ENCODE measurements around the gene NLRP12.
"Not testable (repeated sequence)": the region's sequence is repeated elsewhere in the genome, so short reads cannot be mapped to it uniquely, and the experiment has no call there.

NLRP12 gene

DNA sequence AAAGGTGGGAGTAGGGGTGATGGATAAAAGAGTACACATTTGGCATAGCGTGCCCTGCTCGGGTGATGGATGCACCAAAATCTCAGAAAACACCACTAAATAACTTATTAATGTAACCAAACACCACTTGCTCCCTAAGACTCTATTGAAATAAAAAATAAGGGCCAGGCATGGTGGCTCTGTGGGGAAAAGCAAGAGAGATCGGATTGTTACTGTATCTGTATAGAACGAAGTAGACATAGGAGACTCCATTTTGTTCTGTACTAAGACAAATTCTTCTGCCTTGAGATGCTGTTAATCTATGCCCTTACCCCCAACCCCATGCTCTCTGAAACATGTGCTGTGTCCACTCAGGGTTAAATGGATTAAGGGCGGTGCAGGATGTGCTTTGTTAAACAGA, 14.3 kb upstream of the NLRP12 start:
- DNase-seq (ENCODE audit: low read depth): not testable (repeated sequence)

- not testable (repeated sequence) for DNase-seq (ENCODE audit: low read depth)
Measured at GRCh38 chr19:53832861-53833260, 8.7 kb upstream of the NLRP12 start.

DNA sequence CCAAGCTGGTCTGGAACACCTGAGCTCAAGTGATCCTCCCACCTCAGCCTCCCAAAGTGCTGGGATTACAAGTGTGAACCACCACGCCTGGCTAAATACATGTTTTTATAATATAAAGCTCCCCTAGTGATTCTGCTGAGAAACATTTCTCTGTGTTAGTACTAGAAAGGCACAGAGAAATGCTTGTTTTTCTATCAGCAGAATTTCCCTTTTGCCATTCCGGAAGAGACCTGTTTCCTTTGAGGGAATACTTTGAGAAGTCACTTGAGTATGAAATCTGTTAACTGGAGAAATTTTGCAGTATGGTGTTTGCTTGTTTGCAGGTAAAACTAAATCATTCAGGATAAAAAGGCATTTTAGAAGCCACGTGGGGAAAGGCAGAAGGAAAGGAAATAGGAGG, 4.4 kb upstream of the NLRP12 start:
- no peak for DNase-seq (ENCODE audit: low read depth)

DNA sequence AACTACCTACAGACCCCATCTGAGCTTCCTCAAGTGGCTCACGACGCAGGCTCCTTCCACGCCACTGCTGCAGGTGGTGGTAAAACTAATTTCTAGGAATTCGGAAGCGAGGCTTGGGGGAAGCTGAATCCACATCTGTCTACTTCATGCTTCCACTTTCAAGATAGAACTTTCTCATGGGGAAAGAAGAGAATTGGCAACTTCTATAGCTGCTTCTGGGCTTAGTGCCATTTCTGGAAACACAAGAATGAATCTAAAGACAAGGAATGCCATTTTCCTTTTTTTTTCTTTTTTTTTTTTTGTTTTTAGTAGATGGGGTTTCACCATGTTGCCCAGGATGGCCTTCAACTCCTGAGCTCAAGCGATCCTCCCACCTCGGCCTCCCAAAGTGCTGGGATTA, 2.8 kb upstream of the NLRP12 start:
- no peak for DNase-seq (ENCODE audit: low read depth)

DNA sequence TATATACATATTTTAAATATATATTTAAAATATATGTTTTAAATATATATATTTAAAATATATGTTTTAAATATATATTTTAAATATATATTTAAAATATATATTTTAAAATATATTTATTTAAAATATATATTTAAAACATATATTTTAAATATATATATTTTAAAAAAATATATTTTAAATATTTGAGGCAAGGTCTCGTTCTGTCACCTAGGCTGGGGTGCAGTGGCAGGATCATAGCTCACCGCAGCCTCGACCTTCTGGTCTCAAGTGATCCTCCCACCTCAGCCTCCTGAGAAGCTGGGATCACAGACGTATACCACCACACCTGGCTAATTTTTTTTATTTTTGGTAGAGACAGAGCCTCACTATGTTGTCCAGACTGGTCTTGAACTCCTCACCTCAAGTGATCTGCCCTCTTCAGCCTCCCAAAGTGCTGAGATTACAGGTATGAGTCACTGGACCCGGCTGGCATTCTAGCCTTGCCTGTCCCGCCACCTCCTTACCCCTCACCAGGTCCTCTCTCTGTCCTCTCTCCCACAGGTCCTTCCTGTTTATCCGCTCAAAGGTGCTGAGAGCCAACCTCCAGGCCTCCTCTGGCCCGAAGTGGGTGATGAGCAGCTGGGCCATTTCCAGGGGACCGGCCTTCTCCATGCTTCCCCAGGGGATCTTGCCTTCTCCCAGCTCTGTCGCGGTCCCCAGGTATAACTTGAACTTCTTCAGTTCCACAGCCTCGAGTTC, 564 bp downstream of the NLRP12 start:
- no peak for DNase-seq (ENCODE audit: low read depth)

- no peak for DNase-seq (ENCODE audit: low read depth)
Measured at GRCh38 chr19:53819861-53820260, 4.3 kb downstream of the NLRP12 start.

DNA sequence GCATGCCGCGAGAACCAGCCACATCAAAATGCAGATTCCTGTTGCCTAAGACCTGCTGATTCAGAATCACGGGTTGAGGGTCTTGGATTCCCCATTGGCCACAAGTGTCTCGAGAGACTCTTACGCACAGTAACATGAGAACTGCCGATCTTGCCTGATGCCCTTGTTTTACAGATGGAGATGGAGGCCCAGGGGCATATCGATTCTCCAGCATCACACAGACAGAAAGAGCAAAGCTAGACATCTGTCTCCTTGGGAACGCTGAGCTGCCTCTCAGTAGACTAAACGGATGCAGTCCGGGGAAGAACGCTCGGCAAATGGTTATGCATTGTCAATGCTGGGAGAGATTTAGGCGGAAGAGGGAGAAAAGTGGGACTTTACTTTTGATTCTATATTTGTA, 5.4 kb downstream of the NLRP12 start:
- DNase-seq (ENCODE audit: low read depth): no peak

- DNase-seq (ENCODE audit: low read depth): no peak
Measured at GRCh38 chr19:53813996-53814395, 10.1 kb downstream of the NLRP12 start.

DNA sequence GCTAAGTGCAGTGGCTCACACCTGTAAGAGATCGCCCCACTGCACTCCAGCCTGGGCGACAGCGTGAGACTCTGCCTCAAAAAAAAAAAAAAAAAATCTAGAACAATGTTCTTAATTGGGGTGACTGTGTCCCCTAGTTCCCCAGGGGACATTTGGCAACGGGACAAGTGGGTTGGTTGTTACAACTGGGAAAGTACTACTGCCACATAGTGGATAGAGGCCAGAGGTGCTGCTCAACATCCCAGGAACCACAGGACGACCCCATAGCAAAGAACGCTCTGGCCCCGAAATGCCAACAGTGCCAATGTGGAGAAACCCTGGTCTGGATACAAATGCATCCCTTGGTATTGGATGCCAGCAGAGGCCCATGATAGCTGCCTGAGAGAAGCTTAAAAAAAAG, 11.8 kb downstream of the NLRP12 start:
- DNase-seq (ENCODE audit: low read depth): no peak

DNA sequence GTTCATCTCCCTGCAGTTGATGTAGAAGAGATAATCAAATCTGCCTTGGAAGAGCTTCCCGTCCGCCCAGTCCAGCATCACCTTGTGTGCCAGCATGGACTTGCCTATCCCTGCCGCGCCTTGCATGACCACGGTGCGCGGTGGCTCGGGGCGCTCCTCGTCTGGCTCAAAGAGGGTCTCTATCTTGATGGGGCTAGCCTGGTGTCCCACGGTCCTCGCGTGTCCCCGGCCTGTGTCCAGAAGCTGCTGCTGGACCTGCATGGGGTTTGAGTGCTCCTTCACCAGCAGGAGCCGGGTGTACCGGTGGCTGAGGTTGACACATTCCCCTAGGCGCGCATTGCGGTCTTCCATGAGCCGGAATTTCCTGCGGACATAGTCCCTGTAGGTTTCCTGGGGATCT, 13.2 kb downstream of the NLRP12 start:
- DNase-seq (ENCODE audit: low read depth): no peak

GRCh38 chr19:53810187-53810546, 13.9 kb downstream of the NLRP12 start:
- DNase-seq (ENCODE audit: low read depth): no peak

- DNase-seq (ENCODE audit: low read depth): no peak
Measured at GRCh38 chr19:53809518-53810186, 14.5 kb downstream of the NLRP12 start.

DNA sequence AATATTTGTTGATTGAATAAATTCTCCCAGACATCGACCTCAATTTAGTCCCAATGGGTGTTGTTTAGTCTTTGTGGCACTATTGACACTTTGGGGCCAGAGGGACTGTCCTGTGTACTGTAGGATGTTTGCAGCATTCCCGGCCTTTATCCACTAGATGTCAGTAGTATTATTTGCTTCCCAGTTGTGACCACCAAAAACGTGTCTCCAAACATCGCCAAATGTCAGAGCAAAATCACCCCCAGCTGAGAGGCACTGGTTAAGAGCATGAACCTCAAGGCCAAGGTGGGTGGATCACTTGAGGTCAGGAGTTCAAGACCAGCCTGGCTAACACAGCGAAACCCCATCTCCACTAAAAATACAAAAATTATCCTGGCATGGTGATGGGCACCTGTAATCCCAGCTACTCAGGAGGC, 15.4 kb downstream of the NLRP12 start:
- DNase-seq (ENCODE audit: low read depth): no peak

DNA sequence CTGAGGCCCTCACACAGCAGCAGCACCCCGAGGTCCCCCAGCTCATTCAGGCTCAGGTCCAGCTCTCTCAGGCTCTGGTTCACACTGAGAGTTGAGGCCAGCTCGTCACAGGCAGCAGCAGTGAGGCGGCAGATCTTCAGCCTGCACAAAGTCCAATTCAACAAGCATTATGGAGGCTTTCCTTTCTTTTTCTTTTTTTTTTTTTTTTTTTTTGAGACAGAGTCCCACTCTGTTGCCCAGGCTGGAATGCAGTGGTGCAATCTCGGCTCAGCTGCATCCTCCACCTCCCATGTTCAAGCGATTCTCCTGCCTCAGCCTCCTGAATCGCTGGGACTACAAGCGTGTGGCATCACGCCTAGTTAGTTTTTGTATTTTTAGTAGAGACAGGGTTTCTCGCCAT, 22.9 kb downstream of the NLRP12 start:
- no peak for DNase-seq (ENCODE audit: low read depth)

- no peak for DNase-seq (ENCODE audit: low read depth)
Measured at GRCh38 chr19:53795019-53795418, 29.1 kb downstream of the NLRP12 start.

- DNase-seq (ENCODE audit: low read depth): peak; percentile 38
Measured at GRCh38 chr19:53792721-53793433, 31.2 kb downstream of the NLRP12 start.

DNA sequence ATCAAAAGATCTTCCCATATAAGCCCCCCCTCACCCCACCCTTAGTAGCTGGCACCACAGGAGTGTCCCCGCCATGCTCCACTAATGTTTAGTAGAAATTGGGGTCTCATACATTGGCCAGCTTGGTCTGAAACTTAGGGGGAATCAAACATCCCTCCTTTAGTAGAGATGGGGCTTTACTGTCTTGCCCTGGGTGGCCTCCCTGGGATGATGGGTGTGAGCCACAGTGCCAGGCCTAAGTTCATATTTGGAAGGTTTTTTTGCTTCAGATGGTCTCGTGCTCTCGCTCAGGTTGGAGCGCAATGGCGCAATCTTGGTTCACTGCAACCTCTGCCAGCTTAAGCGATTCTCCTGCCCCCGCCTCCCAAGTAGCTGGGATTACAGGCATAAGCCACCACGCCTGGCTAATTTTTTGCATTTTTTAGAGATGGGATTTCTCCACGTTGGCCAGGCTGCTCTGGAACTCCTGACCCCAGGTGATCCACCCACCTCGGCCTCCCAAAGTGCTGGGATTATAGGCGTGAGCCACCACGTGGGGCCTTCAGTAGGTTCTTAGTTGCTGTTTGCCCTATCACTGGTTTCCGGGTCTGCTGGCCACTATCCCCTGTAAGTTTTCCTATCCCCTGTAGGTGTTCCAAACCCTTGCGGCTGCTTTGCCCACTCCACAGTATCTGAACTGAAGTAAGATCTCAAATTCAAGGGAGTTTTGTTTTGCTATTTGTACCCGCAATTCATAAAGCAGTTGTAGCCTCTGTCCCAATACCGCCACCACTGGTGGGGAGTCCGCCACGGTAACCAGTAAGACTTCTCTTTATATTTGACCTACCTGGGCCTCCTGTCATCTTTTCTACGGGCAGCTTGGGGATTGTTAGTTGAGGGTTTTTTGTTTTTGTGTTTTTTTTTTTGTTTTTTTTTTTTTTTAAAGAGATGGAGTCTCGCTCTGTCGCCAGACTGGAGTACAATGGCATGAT, 34.1 kb downstream of the NLRP12 start:
- DNase-seq (ENCODE audit: low read depth): no peak

- no peak for DNase-seq (ENCODE audit: low read depth)
Measured at GRCh38 chr19:53787266-53787665, 36.8 kb downstream of the NLRP12 start.

- no peak for DNase-seq (ENCODE audit: low read depth)
Measured at GRCh38 chr19:53786744-53787143, 37.4 kb downstream of the NLRP12 start.

GRCh38 chr19:53785196-53785889, 38.8 kb downstream of the NLRP12 start:
- DNase-seq (ENCODE audit: low read depth): no peak

DNA sequence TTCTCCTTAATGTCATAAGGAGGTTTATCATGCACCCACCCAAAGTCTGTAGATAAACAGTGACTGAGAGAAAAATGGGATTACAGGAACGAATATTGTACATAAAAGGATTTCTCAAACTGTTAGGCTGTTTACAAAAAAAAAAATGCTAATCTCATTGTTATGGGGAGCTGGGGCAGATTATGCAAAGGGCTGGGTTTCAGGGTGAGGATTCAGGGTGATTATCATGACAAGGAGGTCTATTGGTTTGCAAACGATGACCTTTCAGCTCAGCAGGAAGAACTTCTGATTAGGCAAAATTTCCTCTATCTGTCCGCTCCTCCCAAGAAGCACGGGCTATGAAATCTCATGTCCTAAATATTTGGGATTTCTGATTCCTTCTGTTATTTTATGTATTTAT, 41.4 kb downstream of the NLRP12 start:
- no peak for DNase-seq (ENCODE audit: low read depth)

Measured in T-helper 22 cell (primary cell).